Activated CD4-positive, alpha-beta T cell treated with anti-CD3 and anti-CD28 coated beads for 36 hours (primary cell): ENCODE measurements around the gene IER3IP1. TPM values are rescaled to one million over a fixed set of nuclear protein-coding genes. Genes with fewer than 3 reads are reported as not detected.
"Not testable (repeated sequence)": the region's sequence is repeated elsewhere in the genome, so short reads cannot be mapped to it uniquely, and the experiment has no call there.

Experiments used
- ATAC-seq: fragments of 200-7000 bp; cut with Tn5 transposase; one replicate; pipeline ENCODE4 v1.10.0; 2021; ENCODE audit warnings: mild to moderate bottlenecking, moderate library complexity
- CTCF ChIA-PET: fragments of 350-600 bp; sonication (Branson Sonifier 250); formaldehyde crosslinking; loops from one replicate; lab custom pipeline; 2021; ENCODE audit warnings: antibody characterized with exemption; lab: Charles Lee
- POLR2A ChIA-PET: fragments of 350-600 bp; sonication (Branson Sonifier 250); formaldehyde crosslinking; loops from one replicate; lab custom pipeline; 2021; ENCODE audit warnings: antibody characterized with exemption, inconsistent platforms; lab: Charles Lee
- DNase-seq: peaks from one replicate; pipeline ENCODE4 v3.0.0-alpha.2; 2020
- H3K27ac Mint-ChIP-seq: one replicate; pipeline ENCODE4 v1.8.0; 2021; ENCODE audit warnings: mixed read lengths
- H3K27me3 Mint-ChIP-seq: one replicate; pipeline ENCODE4 v1.8.0; 2021; ENCODE audit warnings: mixed read lengths
- H3K36me3 Mint-ChIP-seq: one replicate; pipeline ENCODE4 v1.8.0; 2021; ENCODE audit warnings: low read depth, mixed read lengths
- H3K4me1 Mint-ChIP-seq: one replicate; pipeline ENCODE4 v1.8.0; 2021; ENCODE audit warnings: mixed read lengths
- H3K4me3 Mint-ChIP-seq: one replicate; pipeline ENCODE4 v1.8.0; 2021; ENCODE audit warnings: mild to moderate bottlenecking, moderate library complexity, mixed read lengths
- H3K9me3 Mint-ChIP-seq: one replicate; pipeline ENCODE4 v1.8.0; 2021; ENCODE audit warnings: low read depth, mixed read lengths
- intact Hi-C, 2 experiments: fragments of 100-400 bp; cut with DNase I in 1 of 2; cut with micrococcal nuclease in 1 of 2; formaldehyde crosslinking; loops; one replicate each; pipeline versions ENCODE4 v1.14.2 to v1.15.1; 2022 to 2024; cut with DNase I, micrococcal nuclease
- total RNA-seq, 2 experiments: library from RNA; stranded (reverse); gene quantifications; one replicate each; pipeline ENCODE4 v1.2.3, GENCODE V29; 2021

The IER3IP1 gene
- total RNA-seq, 2 experiments from 2014 or later = 9.0 to 11.5 TPM

GRCh38 chr18:47184419-47185050 is 8.4 kb upstream of the IER3IP1 start:
- ChIA-PET POLR2A (no interaction called here), CTCF (interaction anchor here (1.9 kb wide), 1 partner anchor 20 kb away, joined by 5 read pairs; no protein-coding TSS in a partner anchor)
- intact Hi-C loops = no loop called here
- Mint-ChIP-seq H3K9me3 (peaks cover 11% of the 10 kb centered on the region), H3K27ac (no peak overlapping the region), H3K4me1 (no peaks in the 10 kb centered on the region), H3K36me3 (peaks cover 2% of the 10 kb centered on the region), H3K4me3 (no peak overlapping the region), H3K27me3 (peaks cover 12% of the 10 kb centered on the region)
- no peak for ATAC-seq
- peak; percentile 33 for DNase-seq

- Mint-ChIP-seq H3K9me3 (peaks cover 11% of the 10 kb centered on the region), H3K27me3 (peaks cover 10% of the 10 kb centered on the region)
- H3K36me3 Mint-ChIP-seq, H3K4me1 Mint-ChIP-seq, POLR2A ChIA-PET, CTCF ChIA-PET, ATAC-seq, H3K4me3 Mint-ChIP-seq, DNase-seq, H3K27ac Mint-ChIP-seq, intact Hi-C loops: not testable (repeated sequence)
Observed at GRCh38 chr18:47182156-47182555, 6.0 kb upstream of the IER3IP1 start.

GRCh38 chr18:47180765-47181164 is 4.6 kb upstream of the IER3IP1 start:
- Mint-ChIP-seq H3K4me3 (no peak overlapping the region), H3K4me1 (peaks cover 2% of the 10 kb centered on the region), H3K27ac (no peak overlapping the region), H3K27me3 (peaks cover 5% of the 10 kb centered on the region), H3K36me3 (peaks cover 2% of the 10 kb centered on the region), H3K9me3 (peaks cover 8% of the 10 kb centered on the region)
- no peak for ATAC-seq
- intact Hi-C loops = no loop called here
- DNase-seq = no peak
- CTCF ChIA-PET = no interaction called here
- POLR2A ChIA-PET = no interaction called here

- ChIA-PET POLR2A (no interaction called here), CTCF (no interaction called here)
- Mint-ChIP-seq H3K9me3 (peaks cover under 1% of the 10 kb centered on the region), H3K4me3 (no peak overlapping the region), H3K27me3 (peaks cover 4% of the 10 kb centered on the region), H3K4me1 (peaks cover 2% of the 10 kb centered on the region), H3K36me3 (no peaks in the 10 kb centered on the region), H3K27ac (no peak overlapping the region)
- ATAC-seq (no peak), DNase-seq (no peak)
- intact Hi-C loops = no loop called here
Observed at GRCh38 chr18:47179520-47179919, 3.4 kb upstream of the IER3IP1 start.

- ChIA-PET POLR2A (no interaction called here), CTCF (interaction anchor here (1.5 kb wide), 1 partner anchor 13 kb away, joined by 4 read pairs; no protein-coding TSS in a partner anchor)
- H3K27me3 Mint-ChIP-seq = no peaks in the 10 kb centered on the region
- no peak overlapping the region for H3K27ac Mint-ChIP-seq
- peaks cover 2% of the 10 kb centered on the region for H3K4me1 Mint-ChIP-seq
- DNase-seq (no peak), ATAC-seq (peak; percentile 2)
- H3K9me3 Mint-ChIP-seq = no peaks in the 10 kb centered on the region
- no peak overlapping the region for H3K4me3 Mint-ChIP-seq
- peaks cover 5% of the 10 kb centered on the region for H3K36me3 Mint-ChIP-seq
- intact Hi-C loops = loop anchor here (1.0 to 2.0 kb wide), 3 partner anchors 25 to 59 kb away; partner anchors contain the start of gene HDHD2 (in 1 of the 2)
Observed at GRCh38 chr18:47175283-47175897, 774 bp downstream of the IER3IP1 start.

GRCh38 chr18:47174545-47175116 is 1.5 kb downstream of the IER3IP1 start:
- ATAC-seq (no peak), DNase-seq (no peak)
- ChIA-PET CTCF (interaction anchor here (0.6 to 1.5 kb wide), 2 partner anchors 12 to 483 kb away, joined by 3 to 4 read pairs; no protein-coding TSS in a partner anchor), POLR2A (no interaction called here)
- no peaks in the 10 kb centered on the region for H3K27me3 Mint-ChIP-seq
- no peak overlapping the region for H3K27ac Mint-ChIP-seq
- peaks cover 2% of the 10 kb centered on the region for H3K4me1 Mint-ChIP-seq
- intact Hi-C loops = loop anchor here (1.0 to 2.0 kb wide), 3 partner anchors 24 to 58 kb away; partner anchors contain the start of gene HDHD2 (in 1 of the 2)
- no peak overlapping the region for H3K4me3 Mint-ChIP-seq
- peaks cover 7% of the 10 kb centered on the region for H3K36me3 Mint-ChIP-seq
- no peaks in the 10 kb centered on the region for H3K9me3 Mint-ChIP-seq

DNA sequence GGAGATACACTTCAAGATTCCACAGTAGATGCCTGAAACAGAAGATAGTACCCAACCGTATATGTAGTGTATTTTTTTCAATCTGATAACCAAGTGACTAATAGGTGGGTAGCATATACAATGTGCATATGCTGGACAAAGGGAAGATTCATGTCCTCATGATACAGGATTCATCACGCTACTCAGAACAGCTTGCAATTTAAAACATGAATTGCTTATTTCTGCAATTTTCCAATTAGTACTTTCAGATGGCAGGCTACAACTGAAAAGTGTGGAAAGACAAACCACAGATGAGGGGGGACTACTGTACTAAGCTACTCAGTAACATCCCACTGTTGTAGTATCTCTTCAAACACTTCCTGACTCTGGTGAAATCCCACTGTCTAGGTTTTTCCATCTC is 3.7 kb downstream of the IER3IP1 start:
- peaks cover 10% of the 10 kb centered on the region for H3K4me1 Mint-ChIP-seq
- POLR2A ChIA-PET = no interaction called here
- CTCF ChIA-PET = interaction anchor here (1.1 kb wide), 1 partner anchor 22 kb away, joined by 4 read pairs; the partner anchor contains the start of gene HDHD2

DNA sequence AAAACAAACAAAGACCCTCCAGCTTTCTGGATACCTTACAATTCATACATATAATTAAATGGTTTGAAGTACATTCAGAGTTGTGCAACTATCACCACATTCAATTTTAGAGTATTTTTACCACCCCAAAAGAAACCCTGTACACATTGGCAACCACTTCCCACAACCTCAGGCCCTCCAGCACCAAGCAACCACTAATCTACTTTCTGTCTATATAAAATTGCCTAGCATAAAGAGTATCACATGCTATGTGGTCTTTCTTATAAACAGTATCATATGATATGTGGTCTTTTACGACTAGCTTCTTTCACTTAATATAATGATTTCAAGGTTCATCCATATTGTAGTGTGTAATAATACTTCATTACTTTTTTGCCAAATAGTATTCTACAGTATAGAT is 7.3 kb downstream of the IER3IP1 start:
- CTCF ChIA-PET = no interaction called here
- H3K9me3 Mint-ChIP-seq = no peaks in the 10 kb centered on the region
- DNase-seq = no peak
- H3K36me3 Mint-ChIP-seq = peaks cover 13% of the 10 kb centered on the region
- H3K27ac Mint-ChIP-seq = no peak overlapping the region
- intact Hi-C loops = no loop called here
- no peak overlapping the region for H3K4me3 Mint-ChIP-seq
- ATAC-seq = peak; percentile 6
- peaks cover 26% of the 10 kb centered on the region for H3K4me1 Mint-ChIP-seq
- H3K27me3 Mint-ChIP-seq = no peaks in the 10 kb centered on the region
- POLR2A ChIA-PET = interaction anchor here (0.7 to 1.2 kb wide), 3 partner anchors 41 to 1080 kb away, joined by 3 to 6 read pairs (median 3); no protein-coding TSS in a partner anchor

More for the DNA sequence above, 3.7 kb downstream of the IER3IP1 start:
- no peaks in the 10 kb centered on the region for H3K27me3 Mint-ChIP-seq
- H3K4me3 Mint-ChIP-seq = no peak overlapping the region
- DNase-seq (no peak), ATAC-seq (no peak)
- no peaks in the 10 kb centered on the region for H3K9me3 Mint-ChIP-seq
- peaks cover 7% of the 10 kb centered on the region for H3K36me3 Mint-ChIP-seq
- intact Hi-C loops = no loop called here
- no peak overlapping the region for H3K27ac Mint-ChIP-seq

- ChIA-PET CTCF (interaction anchor here (0.6 to 1.1 kb wide), 2 partner anchors 9 to 1258 kb away, joined by 3 read pairs; no protein-coding TSS in a partner anchor), POLR2A (interaction anchor here (0.7 to 1.2 kb wide), 4 partner anchors 42 to 1080 kb away, joined by 3 to 6 read pairs (median 3); no protein-coding TSS in a partner anchor)
- Mint-ChIP-seq H3K27ac (no peak overlapping the region), H3K36me3 (peaks cover 13% of the 10 kb centered on the region), H3K27me3 (no peaks in the 10 kb centered on the region), H3K4me1 (peaks cover 30% of the 10 kb centered on the region), H3K4me3 (no peak overlapping the region), H3K9me3 (no peaks in the 10 kb centered on the region)
- DNase-seq (no peak), ATAC-seq (peak; percentile 55)
- intact Hi-C loops = no loop called here
Observed at GRCh38 chr18:47168509-47168908, 7.7 kb downstream of the IER3IP1 start.

DNA sequence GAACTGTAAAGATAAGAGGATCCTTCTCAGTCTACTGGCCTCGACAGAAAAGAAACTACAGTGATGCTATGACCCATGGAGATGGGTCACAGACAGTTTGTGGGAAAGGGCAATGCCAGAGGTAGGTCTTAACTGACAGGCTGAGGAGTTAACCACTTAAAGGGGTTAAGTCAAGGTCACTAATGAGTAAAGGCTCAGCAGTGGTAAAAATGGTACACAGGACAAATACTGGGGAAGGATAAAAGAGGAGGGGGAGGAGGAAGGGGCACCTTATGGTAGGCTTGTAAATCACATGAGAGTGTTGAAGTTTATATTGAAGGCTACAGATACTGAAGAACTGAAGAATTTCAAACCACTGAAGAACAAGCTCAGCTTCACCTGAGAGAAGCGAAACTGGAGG is 9.9 kb downstream of the IER3IP1 start:
- intact Hi-C loops = no loop called here
- Mint-ChIP-seq H3K36me3 (peaks cover 12% of the 10 kb centered on the region), H3K27ac (no peak overlapping the region), H3K9me3 (no peaks in the 10 kb centered on the region), H3K4me1 (peaks cover 42% of the 10 kb centered on the region), H3K27me3 (no peaks in the 10 kb centered on the region), H3K4me3 (no peak overlapping the region)
- DNase-seq (no peak), ATAC-seq (no peak)
- POLR2A ChIA-PET = no interaction called here
- CTCF ChIA-PET = no interaction called here

DNA sequence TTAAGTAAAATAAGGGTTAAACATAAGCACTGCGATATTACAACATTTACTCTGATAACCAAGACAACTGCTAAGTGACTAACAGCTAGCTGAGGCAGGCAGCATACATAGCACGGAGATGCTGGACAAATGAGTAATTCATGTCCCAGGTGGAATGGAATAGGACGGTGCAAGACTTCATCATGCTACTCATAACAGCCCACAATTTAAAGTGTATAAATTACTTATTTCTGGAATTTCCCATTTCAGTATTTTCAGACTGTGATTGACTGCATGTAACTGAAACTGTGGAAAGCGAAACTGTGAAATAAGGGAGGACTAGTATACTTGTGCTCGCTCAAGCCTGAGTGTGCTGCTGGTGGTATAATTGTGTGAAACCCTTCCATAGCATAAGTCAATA is 12.9 kb downstream of the IER3IP1 start:
- no peak overlapping the region for H3K27ac Mint-ChIP-seq
- ATAC-seq (peak; percentile 95), DNase-seq (peak; percentile 17)
- H3K4me3 Mint-ChIP-seq = no peak overlapping the region
- intact Hi-C loops = loop anchor here (1.0 to 5.0 kb wide), 2 partner anchors 12 to 41 kb away; no protein-coding TSS in a partner anchor
- H3K36me3 Mint-ChIP-seq = peaks cover 14% of the 10 kb centered on the region
- H3K9me3 Mint-ChIP-seq = no peaks in the 10 kb centered on the region
- ChIA-PET CTCF (interaction anchor here (0.9 to 1.6 kb wide), 3 partner anchors 11 to 20 kb away, joined by 3 to 4 read pairs (median 3); partner anchors contain the start of gene HDHD2), POLR2A (interaction anchor here (0.6 kb wide), 1 partner anchor 11 kb away, joined by 4 read pairs; no protein-coding TSS in a partner anchor)
- H3K4me1 Mint-ChIP-seq = peaks cover 34% of the 10 kb centered on the region
- H3K27me3 Mint-ChIP-seq = no peaks in the 10 kb centered on the region
